K562 (cell line): ENCODE measurements around the gene KLK14.

Source experiments
- POLR2A ChIP-seq: fragments of 450-650 bp; conservative IDR thresholded peaks from 2 replicates; pipeline ENCODE4 v1.6.1; 2016
- PREB ChIP-seq: sonication (generic); formaldehyde crosslinking; IDR thresholded peaks from 2 replicates; pipeline ENCODE4 v1.8.1; 2023; ENCODE audit warnings: mild to moderate bottlenecking, missing genetic modification reagents
- TF ChIP-seq, protein P1 (sequence below), 2 experiments: fragments of 450-650 bp in 1 of 2; sonication (generic) in 1 of 2; formaldehyde crosslinking in 1 of 2; IDR thresholded peaks in 1 of 2; conservative IDR thresholded peaks in 1 of 2; 2 replicates each; pipeline versions ENCODE4 v1.6.1 to v1.8.1; 2016 to 2023; ENCODE audit warnings: mild to moderate bottlenecking in 2 of 2, moderate library complexity in 2 of 2, inconsistent platforms in 1 of 2, missing genetic modification reagents in 1 of 2

DNA sequence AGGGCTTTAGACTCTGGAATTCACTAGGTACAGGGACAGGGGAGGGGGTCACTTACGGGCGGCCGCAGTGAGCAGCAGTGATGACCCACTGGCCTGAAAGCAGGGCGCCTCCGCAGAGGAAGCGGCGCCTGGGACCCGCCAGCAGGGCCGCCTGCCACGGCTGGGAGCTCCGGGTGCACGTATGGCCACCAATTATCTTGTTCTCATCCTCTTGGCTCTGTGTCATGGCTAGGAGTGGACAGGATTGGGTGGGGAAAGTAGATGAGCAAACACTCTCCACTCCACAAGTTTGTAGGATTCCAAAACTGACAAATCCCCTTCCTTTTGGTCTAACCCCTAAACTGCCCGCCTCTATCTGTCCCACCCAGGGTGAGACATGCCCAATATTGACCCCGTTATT is 1.2 kb downstream of the KLK14 start:
- TF ChIP-seq, protein P1, sequence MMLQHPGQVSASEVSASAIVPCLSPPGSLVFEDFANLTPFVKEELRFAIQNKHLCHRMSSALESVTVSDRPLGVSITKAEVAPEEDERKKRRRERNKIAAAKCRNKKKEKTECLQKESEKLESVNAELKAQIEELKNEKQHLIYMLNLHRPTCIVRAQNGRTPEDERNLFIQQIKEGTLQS (IDR thresholded peaks at IDR 0.05): no peak
- TF ChIP-seq, protein P1 (CRISPR knock-in tag; conservative IDR thresholded peaks at IDR 0.05): no peak
- no peak for TF ChIP-seq PREB (CRISPR knock-in tag)
- no peak for TF ChIP-seq POLR2A
